ENCODE data around the gene USP32.
A peak's percentile ranks its signal among the peaks of the same experiment; 100 is the strongest.

Gene USP32

DNA sequence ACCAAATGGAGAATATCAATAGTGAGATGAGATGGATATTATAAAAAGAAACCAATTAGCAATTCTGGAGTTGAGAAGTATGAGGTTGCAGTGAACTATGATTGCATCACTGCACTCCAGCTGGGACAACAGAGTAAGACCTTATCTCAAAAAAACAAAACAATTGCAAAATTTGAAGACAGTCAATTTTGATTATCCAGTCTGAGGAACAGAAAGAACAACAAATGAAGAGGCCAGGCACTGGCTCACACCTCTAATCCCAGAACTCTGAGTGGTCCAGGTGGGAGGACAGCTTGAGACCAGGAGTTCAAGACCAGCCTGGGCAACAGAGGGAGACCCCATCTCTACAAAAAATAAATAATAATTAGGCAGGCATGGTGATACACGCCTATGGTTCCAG lies 35.0 kb downstream of the USP32 start:
- H3K4me3 ChIP-seq (ENCODE audit: low read depth, low read length): no peak overlapping the region
- no peak for DNase-seq (ENCODE audit: low read depth)
- TF ChIP-seq MYC (IDR thresholded peaks at IDR 0.05; ENCODE audit: low read depth, low read length) (no peak), POLR2A (IDR thresholded peaks at IDR 0.05; ENCODE audit: extremely low read depth, insufficient read length) (no peak)
- TF ChIP-seq, protein P1, sequence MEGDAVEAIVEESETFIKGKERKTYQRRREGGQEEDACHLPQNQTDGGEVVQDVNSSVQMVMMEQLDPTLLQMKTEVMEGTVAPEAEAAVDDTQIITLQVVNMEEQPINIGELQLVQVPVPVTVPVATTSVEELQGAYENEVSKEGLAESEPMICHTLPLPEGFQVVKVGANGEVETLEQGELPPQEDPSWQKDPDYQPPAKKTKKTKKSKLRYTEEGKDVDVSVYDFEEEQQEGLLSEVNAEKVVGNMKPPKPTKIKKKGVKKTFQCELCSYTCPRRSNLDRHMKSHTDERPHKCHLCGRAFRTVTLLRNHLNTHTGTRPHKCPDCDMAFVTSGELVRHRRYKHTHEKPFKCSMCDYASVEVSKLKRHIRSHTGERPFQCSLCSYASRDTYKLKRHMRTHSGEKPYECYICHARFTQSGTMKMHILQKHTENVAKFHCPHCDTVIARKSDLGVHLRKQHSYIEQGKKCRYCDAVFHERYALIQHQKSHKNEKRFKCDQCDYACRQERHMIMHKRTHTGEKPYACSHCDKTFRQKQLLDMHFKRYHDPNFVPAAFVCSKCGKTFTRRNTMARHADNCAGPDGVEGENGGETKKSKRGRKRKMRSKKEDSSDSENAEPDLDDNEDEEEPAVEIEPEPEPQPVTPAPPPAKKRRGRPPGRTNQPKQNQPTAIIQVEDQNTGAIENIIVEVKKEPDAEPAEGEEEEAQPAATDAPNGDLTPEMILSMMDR (IDR thresholded peaks at IDR 0.05; ENCODE audit: low read depth, low read length): no peak
- TF ChIP-seq, protein P2, sequence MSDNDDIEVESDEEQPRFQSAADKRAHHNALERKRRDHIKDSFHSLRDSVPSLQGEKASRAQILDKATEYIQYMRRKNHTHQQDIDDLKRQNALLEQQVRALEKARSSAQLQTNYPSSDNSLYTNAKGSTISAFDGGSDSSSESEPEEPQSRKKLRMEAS (IDR thresholded peaks at IDR 0.05; ENCODE audit: low read depth, low read length): no peak

DNA sequence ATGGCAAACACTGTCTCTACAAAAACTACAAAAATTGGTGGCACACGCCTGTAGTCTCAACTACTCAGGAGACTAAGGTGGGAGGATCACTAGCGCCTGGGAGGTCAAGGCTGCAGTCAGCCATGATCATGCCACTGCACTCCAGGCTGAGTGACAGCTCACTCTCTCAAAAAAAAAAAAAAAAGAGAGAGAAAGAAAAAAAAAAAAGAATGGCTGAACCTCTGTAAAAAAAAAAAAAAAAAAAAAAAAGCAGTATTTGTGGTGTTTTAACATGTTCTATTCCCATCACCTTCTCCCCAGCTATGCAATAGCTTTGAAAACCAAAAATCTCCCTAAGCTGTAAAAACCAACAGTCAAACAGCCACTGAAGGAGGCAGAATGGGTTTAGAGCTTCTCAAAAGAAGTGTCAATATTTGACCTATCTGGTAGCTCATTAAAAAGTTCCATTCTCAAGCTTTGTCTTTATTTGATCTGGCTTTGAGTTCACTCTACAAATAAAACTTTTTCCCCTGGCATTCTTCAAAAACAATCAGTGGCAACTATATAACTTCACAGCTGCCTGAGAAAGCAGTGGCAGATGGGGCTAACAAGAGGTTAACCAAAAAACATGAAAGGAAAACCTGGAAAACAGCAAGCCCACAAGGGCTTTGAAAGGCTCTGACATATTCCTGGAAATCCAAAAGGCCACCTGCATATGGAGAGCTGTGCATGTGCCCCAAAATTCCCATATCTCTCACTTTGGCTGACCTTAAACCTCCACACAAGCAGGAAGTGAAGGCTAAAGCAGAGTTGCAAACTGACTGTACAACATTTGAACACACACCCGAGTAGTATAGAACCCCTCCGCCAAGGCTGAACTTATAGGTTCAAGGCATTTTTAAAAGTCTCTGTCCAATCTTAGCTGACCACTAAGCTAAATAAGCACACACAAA lies 36.0 kb downstream of the USP32 start:
- DNase-seq (ENCODE audit: low read depth): no peak
- TF ChIP-seq, protein P1 (IDR thresholded peaks at IDR 0.05; ENCODE audit: low read depth, low read length): no peak
- TF ChIP-seq, protein P2 (IDR thresholded peaks at IDR 0.05; ENCODE audit: low read depth, low read length): no peak
- no peak for TF ChIP-seq MYC (IDR thresholded peaks at IDR 0.05; ENCODE audit: low read depth, low read length)
- TF ChIP-seq POLR2A (IDR thresholded peaks at IDR 0.05; ENCODE audit: extremely low read depth, insufficient read length): no peak
- no peak overlapping the region for H3K4me3 ChIP-seq (ENCODE audit: low read depth, low read length)

DNA sequence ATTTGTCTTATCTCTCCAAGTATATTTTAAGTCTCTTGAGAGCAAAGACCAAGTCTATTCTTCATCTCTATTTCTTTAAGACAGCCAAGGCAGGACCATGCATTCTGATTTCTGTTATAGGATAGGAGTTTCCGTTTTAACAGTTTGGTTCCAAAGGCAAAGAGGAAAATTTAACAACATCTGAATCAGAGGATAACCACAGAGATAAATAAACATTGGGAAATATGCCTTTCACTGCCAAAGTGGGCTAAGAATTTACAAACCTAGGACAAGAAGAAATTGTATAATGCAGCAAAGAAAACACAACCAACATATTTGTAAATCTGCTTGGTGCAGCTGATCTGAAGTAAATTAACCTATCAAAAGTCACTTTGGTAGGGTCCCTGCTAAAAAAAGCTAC lies 37.7 kb downstream of the USP32 start:
- DNase-seq (ENCODE audit: low read depth): peak; percentile 49
- TF ChIP-seq, protein P2 (IDR thresholded peaks at IDR 0.05; ENCODE audit: low read depth, low read length): no peak
- TF ChIP-seq POLR2A (IDR thresholded peaks at IDR 0.05; ENCODE audit: extremely low read depth, insufficient read length) (no peak), MYC (IDR thresholded peaks at IDR 0.05; ENCODE audit: low read depth, low read length) (no peak)
- TF ChIP-seq, protein P1 (IDR thresholded peaks at IDR 0.05; ENCODE audit: low read depth, low read length): no peak
- H3K4me3 ChIP-seq (ENCODE audit: low read depth, low read length): no peak overlapping the region

DNA sequence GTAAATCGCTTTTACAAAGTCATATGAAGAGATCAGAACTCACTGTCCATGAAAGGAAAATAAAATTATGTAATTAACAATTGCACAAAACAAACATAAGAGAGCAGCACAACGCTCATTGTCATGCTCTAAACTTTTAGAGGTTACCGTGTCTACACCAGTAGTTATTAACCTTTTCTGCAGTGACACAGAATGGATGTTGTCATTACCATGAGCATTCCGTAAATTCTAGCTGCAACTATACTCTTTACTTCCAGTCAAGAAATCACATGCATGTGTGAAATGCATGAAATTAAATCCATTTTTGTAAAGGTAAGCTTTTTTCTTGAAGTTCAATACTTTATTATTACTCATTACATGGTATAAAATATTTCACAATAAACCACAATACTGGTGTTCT lies 38.2 kb downstream of the USP32 start:
- TF ChIP-seq, protein P2 (IDR thresholded peaks at IDR 0.05; ENCODE audit: low read depth, low read length): no peak
- TF ChIP-seq, protein P1 (IDR thresholded peaks at IDR 0.05; ENCODE audit: low read depth, low read length): no peak
- TF ChIP-seq MYC (IDR thresholded peaks at IDR 0.05; ENCODE audit: low read depth, low read length) (no peak), POLR2A (IDR thresholded peaks at IDR 0.05; ENCODE audit: extremely low read depth, insufficient read length) (no peak)
- H3K4me3 ChIP-seq (ENCODE audit: low read depth, low read length): no peak overlapping the region
- no peak for DNase-seq (ENCODE audit: low read depth)

- H3K4me3 ChIP-seq (ENCODE audit: low read depth, low read length): no peak overlapping the region
- DNase-seq (ENCODE audit: low read depth): no peak
- TF ChIP-seq MYC (IDR thresholded peaks at IDR 0.05; ENCODE audit: low read depth, low read length): no peak
- TF ChIP-seq, protein P1 (IDR thresholded peaks at IDR 0.05; ENCODE audit: low read depth, low read length): no peak
- no peak for TF ChIP-seq POLR2A (IDR thresholded peaks at IDR 0.05; ENCODE audit: extremely low read depth, insufficient read length)
- TF ChIP-seq, protein P2 (IDR thresholded peaks at IDR 0.05; ENCODE audit: low read depth, low read length): no peak
Measured at GRCh38 chr17:60352569-60352968, 39.4 kb downstream of the USP32 start.
